ENCODE results near the gene BTLA.

DNA sequence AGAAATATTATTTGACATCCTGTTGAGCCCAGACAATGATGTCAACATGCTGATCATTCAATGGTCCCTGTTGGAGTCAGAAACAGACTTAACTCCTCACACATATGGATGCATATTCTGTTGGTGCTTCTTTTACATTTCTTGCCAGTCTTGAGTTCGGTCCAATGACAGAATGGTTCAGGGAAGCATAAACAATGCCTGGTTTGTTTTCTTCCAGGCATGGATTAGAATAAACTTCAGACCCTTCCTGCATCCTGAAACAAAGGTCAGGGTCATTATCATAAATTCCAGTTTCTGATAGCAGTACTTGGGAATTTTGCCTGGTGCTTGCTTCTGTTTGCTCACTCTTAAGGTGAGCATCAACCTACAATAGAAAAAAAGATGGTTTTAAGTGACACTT, 33.3 kb downstream of the BTLA start:
- TF ChIP-seq SRF (IDR thresholded peaks at IDR 0.05; ENCODE audit: low read depth, low read length) (no peak), ZFP36 (IDR thresholded peaks at IDR 0.05; ENCODE audit: borderline replicate concordance, low read depth, low read length, partially characterized antibody) (no peak), SIN3A (IDR thresholded peaks at IDR 0.05; ENCODE audit: borderline replicate concordance, low read depth, low read length) (no peak), JUNB (CRISPR knock-in tag; IDR thresholded peaks at IDR 0.05; ENCODE audit: borderline replicate concordance) (no peak), ISX (CRISPR knock-in tag; conservative IDR thresholded peaks at IDR 0.05) (no peak), POLR2A (IDR thresholded peaks at IDR 0.05; ENCODE audit: insufficient read depth in 1 of 2, low read depth in 2 of 2, low read length in 2 of 2) (no peak)

Data from HepG2 (cell line).